OCI-LY3 (cell line): ENCODE data around the gene ZNF827.

Experiments used
- H2AFZ ChIP-seq: fragments of 200-600, 300-600 bp; shearing (Covaris generic); 2 replicates; pipeline ENCODE4 v1.6.0; 2014; ENCODE audit warnings: antibody characterized with exemption, low read depth, low read length
- H3K27ac ChIP-seq: fragments of 200-600, 300-600 bp; sonication (generic); 2 replicates; pipeline ENCODE4 v1.5.1; 2014; ENCODE audit warnings: mild to moderate bottlenecking, low read length, moderate library complexity, mixed read lengths
- H3K27me3 ChIP-seq: fragments of 200-600, 300-600 bp; sonication (generic); 2 replicates; pipeline ENCODE4 v1.6.1; 2014; ENCODE audit warnings: low read depth, low read length, mixed read lengths
- H3K36me3 ChIP-seq: fragments of 200-600, 300-600 bp; sonication (generic); replicated peaks from 2 replicates; pipeline ENCODE3; 2014; ENCODE audit warnings: low read depth, low read length, mixed read lengths
- H3K4me1 ChIP-seq: fragments of 300-600, 200-600 bp; sonication (generic); 2 replicates; pipeline ENCODE4 v1.6.1; 2014; ENCODE audit warnings: low read length, mixed read lengths
- H3K4me2 ChIP-seq: fragments of 200-600, 300-600 bp; sonication (generic); 2 replicates; pipeline ENCODE4 v1.6.1; 2014; ENCODE audit warnings: low read length, mixed read lengths
- H3K4me3 ChIP-seq: fragments of 300-600, 200-600 bp; sonication (generic); 2 replicates; pipeline ENCODE4 v1.5.1; 2014; ENCODE audit warnings: antibody characterized with exemption, mild to moderate bottlenecking, low read length, moderate library complexity
- H3K79me2 ChIP-seq: fragments of 300-600, 200-600 bp; shearing (Covaris generic); 2 replicates; pipeline ENCODE4 v1.6.1; 2014; ENCODE audit warnings: mild to moderate bottlenecking, low read length, mixed read lengths
- H3K9ac ChIP-seq: fragments of 300-600, 200-600 bp; shearing (Covaris generic); 2 replicates; pipeline ENCODE4 v1.6.0; 2014; ENCODE audit warnings: mild to moderate bottlenecking, low read length, moderate library complexity
- H3K9me3 ChIP-seq: fragments of 200-600, 300-600 bp; shearing (Covaris generic); 2 replicates; pipeline ENCODE4 v1.6.1; 2014; ENCODE audit warnings: low read length, mixed read lengths; ENCODE audit not compliant: insufficient read depth
- H4K20me1 ChIP-seq: fragments of 200-600, 300-600 bp; sonication (generic); 2 replicates; pipeline ENCODE4 v1.6.1; 2016; ENCODE audit warnings: low read length, mixed read lengths; ENCODE audit not compliant: insufficient read depth
- EZH2phosphoT487 ChIP-seq: fragments of 200-600 bp; shearing (Covaris generic); IDR thresholded peaks from 2 replicates; pipeline ENCODE4 v1.6.1; 2018; ENCODE audit warnings: antibody characterized with exemption, mixed run types, low read depth
- TF ChIP-seq, protein P1 (sequence below): fragments of 200-600, 300-600 bp; sonication (generic); IDR thresholded peaks from 2 replicates; pipeline ENCODE4 v1.5.1; 2014; ENCODE audit warnings: antibody characterized with exemption, low read length, low read depth

Gene ZNF827

DNA sequence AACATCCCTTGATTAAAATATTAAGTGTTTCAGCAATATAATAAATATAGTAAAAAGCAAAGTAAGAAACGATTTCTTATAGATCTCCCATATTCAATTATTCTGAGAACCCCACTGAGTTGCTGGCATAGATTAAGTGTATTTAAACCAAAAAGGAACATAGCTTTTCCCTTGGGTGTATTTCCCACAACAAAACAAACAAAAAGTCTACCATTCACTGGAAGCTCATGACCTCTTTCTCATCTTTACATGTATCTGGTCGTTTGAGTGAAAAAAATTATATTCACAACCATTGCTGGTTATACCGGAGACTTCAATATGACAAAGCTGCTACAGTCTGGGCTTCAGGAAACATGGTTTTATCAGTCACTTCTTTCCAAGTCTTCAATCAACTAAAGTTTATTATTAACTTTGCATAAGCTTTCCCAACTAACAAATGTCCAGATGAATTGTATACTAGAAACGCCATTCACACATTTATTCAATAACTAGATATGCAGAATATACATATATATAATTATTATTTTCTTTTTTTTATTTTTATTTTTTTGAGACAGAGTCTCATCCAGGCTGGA lies 38.6 kb downstream of the ZNF827 start:
- H3K9me3 ChIP-seq: no peaks in the 10 kb centered on the region
- TF ChIP-seq, protein P1, sequence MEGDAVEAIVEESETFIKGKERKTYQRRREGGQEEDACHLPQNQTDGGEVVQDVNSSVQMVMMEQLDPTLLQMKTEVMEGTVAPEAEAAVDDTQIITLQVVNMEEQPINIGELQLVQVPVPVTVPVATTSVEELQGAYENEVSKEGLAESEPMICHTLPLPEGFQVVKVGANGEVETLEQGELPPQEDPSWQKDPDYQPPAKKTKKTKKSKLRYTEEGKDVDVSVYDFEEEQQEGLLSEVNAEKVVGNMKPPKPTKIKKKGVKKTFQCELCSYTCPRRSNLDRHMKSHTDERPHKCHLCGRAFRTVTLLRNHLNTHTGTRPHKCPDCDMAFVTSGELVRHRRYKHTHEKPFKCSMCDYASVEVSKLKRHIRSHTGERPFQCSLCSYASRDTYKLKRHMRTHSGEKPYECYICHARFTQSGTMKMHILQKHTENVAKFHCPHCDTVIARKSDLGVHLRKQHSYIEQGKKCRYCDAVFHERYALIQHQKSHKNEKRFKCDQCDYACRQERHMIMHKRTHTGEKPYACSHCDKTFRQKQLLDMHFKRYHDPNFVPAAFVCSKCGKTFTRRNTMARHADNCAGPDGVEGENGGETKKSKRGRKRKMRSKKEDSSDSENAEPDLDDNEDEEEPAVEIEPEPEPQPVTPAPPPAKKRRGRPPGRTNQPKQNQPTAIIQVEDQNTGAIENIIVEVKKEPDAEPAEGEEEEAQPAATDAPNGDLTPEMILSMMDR: no peak
- TF ChIP-seq EZH2phosphoT487: no peak
- no peak overlapping the region for H3K4me3 ChIP-seq
- H2AFZ ChIP-seq: no peak overlapping the region
- H3K79me2 ChIP-seq: peaks cover 62% of the 10 kb centered on the region
- no peaks in the 10 kb centered on the region for H3K4me1 ChIP-seq
- H3K9ac ChIP-seq: no peak overlapping the region
- peaks cover 78% of the 10 kb centered on the region for H4K20me1 ChIP-seq
- peaks cover 28% of the 10 kb centered on the region for H3K36me3 ChIP-seq
- no peak overlapping the region for H3K27ac ChIP-seq
- H3K4me2 ChIP-seq: no peak overlapping the region
- H3K27me3 ChIP-seq: no peaks in the 10 kb centered on the region

DNA sequence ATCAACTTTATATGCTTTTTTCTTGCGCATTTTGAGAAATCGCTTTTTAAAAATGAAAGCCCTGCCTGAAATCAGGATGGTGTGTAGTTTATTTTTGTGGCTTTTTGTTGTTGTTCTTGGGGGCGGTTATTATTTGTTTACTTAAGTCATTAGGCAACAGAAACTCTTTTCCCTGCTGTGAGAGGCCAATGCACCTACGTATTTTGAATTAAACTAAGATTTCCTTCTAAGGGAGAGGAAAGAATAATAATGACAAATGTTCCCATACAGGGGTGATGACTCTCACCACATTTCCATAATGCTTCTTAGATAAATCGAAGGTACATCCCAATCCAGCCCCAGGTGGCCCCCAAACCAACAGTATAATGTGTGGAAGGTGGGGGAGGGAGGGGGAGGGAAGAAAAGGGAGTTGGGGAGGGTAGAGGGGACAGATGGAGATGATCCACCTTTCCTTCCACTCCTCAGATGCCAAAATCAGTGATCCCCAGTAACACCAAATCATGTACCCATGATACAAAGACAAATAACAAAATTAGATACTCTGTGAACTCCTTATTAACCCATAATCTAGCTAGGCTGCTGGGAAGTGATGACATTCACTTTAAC lies 39.6 kb downstream of the ZNF827 start:
- Histone ChIP-seq H3K36me3 (peaks cover 30% of the 10 kb centered on the region), H3K4me3 (no peak overlapping the region), H3K27ac (no peak overlapping the region), H3K4me1 (no peaks in the 10 kb centered on the region), H3K9ac (no peak overlapping the region), H3K4me2 (no peak overlapping the region), H4K20me1 (peaks cover 77% of the 10 kb centered on the region), H3K79me2 (peaks cover 62% of the 10 kb centered on the region), H3K9me3 (no peaks in the 10 kb centered on the region), H3K27me3 (no peaks in the 10 kb centered on the region), H2AFZ (no peak overlapping the region)
- TF ChIP-seq, protein P1: no peak
- TF ChIP-seq EZH2phosphoT487: no peak

DNA sequence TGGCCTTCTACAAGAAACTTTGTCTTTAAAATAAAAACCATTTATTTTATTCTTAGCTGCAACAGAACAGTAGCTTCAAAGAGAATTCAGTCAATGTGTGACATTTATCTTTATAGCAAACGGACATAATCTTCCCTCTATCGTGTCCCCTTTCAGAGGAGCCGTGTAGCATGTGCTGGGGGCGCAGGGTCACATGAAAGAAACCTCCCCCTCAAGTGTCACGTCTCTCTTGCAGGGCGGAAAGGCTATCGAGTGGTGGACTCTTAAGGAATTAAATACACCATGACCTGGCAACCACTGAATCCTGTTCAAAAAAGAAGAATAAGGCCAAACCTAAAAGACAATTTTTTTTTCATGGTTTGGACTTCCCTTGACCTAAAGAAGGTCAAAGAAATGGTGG lies 40.2 kb downstream of the ZNF827 start:
- Histone ChIP-seq H3K9ac (no peak overlapping the region), H3K36me3 (peaks cover 30% of the 10 kb centered on the region), H2AFZ (no peak overlapping the region), H3K4me3 (no peak overlapping the region), H4K20me1 (peaks cover 73% of the 10 kb centered on the region), H3K27me3 (no peaks in the 10 kb centered on the region), H3K4me1 (no peaks in the 10 kb centered on the region), H3K79me2 (peaks cover 60% of the 10 kb centered on the region), H3K9me3 (no peaks in the 10 kb centered on the region), H3K27ac (no peak overlapping the region), H3K4me2 (no peak overlapping the region)
- no peak for TF ChIP-seq EZH2phosphoT487
- TF ChIP-seq, protein P1: no peak

DNA sequence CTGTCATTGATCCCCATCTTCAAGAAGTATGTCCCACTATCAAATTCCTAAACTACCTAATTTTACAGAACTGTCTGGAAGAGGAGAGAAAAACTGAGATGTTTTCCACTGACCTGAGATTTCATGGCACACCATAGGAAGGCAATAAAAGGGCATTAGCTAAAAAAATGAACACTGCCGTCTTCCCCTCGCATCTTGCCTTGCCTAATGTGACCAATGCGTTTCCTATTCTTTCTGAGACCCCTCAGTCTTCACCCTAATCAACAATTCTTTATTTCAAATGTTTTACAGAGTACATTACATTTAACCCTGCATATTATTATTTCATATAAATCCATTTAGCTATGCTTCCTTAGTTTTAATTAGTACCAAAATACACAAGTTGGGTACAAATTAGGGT lies 43.6 kb downstream of the ZNF827 start:
- no peak overlapping the region for H3K27ac ChIP-seq
- H3K9me3 ChIP-seq: no peaks in the 10 kb centered on the region
- peaks cover 16% of the 10 kb centered on the region for H3K36me3 ChIP-seq
- no peak for TF ChIP-seq EZH2phosphoT487
- TF ChIP-seq, protein P1: no peak
- H3K79me2 ChIP-seq: peaks cover 59% of the 10 kb centered on the region
- no peaks in the 10 kb centered on the region for H3K27me3 ChIP-seq
- H3K4me3 ChIP-seq: no peak overlapping the region
- no peak overlapping the region for H3K9ac ChIP-seq
- H4K20me1 ChIP-seq: peaks cover 78% of the 10 kb centered on the region
- no peak overlapping the region for H3K4me2 ChIP-seq
- no peaks in the 10 kb centered on the region for H3K4me1 ChIP-seq
- no peak overlapping the region for H2AFZ ChIP-seq
